ENCODE results near the gene CPN2.

The CPN2 gene

GRCh38 chr3:194380326-194380725 is 29.2 kb upstream of the CPN2 start:
- no peak for DNase-seq

- no peak for DNase-seq
These were observed 28.5 kb upstream of the CPN2 start for GRCh38 chr3:194379651-194380050.

GRCh38 chr3:194379231-194379630 is 28.1 kb upstream of the CPN2 start:
- no peak for DNase-seq

- DNase-seq: no peak
These were observed 26.6 kb upstream of the CPN2 start for GRCh38 chr3:194377708-194378107.

- DNase-seq: no peak
These were observed 25.1 kb upstream of the CPN2 start for GRCh38 chr3:194376241-194376560.

GRCh38 chr3:194375473-194376240 is 24.5 kb upstream of the CPN2 start:
- DNase-seq: no peak

- no peak for DNase-seq
These were observed 23.8 kb upstream of the CPN2 start for GRCh38 chr3:194374935-194375334.

GRCh38 chr3:194373899-194374298 is 22.8 kb upstream of the CPN2 start:
- DNase-seq: no peak

- DNase-seq: no peak
These were observed 21.9 kb upstream of the CPN2 start for GRCh38 chr3:194373028-194373427.

- no peak for DNase-seq
These were observed 19.6 kb upstream of the CPN2 start for GRCh38 chr3:194370753-194371152.

- DNase-seq: no peak
These were observed 18.6 kb upstream of the CPN2 start, which contains the start of gene LRRC15 for GRCh38 chr3:194369522-194370279. LRRC15 (minus strand) TSS chr3:194369743; CDS start chr3:194361043, 8,700 bp downstream.

- no peak for DNase-seq
These were observed 17.8 kb upstream of the CPN2 start for GRCh38 chr3:194368918-194369317.

- no peak for DNase-seq
These were observed 17.1 kb upstream of the CPN2 start for GRCh38 chr3:194367992-194368841.

- DNase-seq: no peak
These were observed 14.9 kb upstream of the CPN2 start for GRCh38 chr3:194365978-194366490.

GRCh38 chr3:194365526-194365925 is 14.4 kb upstream of the CPN2 start:
- no peak for DNase-seq

- no peak for DNase-seq
These were observed 13.7 kb upstream of the CPN2 start for GRCh38 chr3:194364652-194365434.

GRCh38 chr3:194364314-194364651 is 13.2 kb upstream of the CPN2 start:
- no peak for DNase-seq

- DNase-seq: no peak
These were observed 9.4 kb upstream of the CPN2 start for GRCh38 chr3:194360568-194360967.

- DNase-seq: no peak
These were observed 6.6 kb upstream of the CPN2 start for GRCh38 chr3:194357681-194358080.

- DNase-seq: no peak
These were observed 4.3 kb upstream of the CPN2 start for GRCh38 chr3:194355379-194355778.

- no peak for DNase-seq
These were observed 3.2 kb upstream of the CPN2 start for GRCh38 chr3:194354315-194354714.

- no peak for DNase-seq
These were observed 1.6 kb upstream of the CPN2 start for GRCh38 chr3:194352667-194353246.

Data from central memory CD4-positive, alpha-beta T cell (primary cell).